ENCODE measurements around the gene TPCN2.

- TF ChIP-seq, protein P1, sequence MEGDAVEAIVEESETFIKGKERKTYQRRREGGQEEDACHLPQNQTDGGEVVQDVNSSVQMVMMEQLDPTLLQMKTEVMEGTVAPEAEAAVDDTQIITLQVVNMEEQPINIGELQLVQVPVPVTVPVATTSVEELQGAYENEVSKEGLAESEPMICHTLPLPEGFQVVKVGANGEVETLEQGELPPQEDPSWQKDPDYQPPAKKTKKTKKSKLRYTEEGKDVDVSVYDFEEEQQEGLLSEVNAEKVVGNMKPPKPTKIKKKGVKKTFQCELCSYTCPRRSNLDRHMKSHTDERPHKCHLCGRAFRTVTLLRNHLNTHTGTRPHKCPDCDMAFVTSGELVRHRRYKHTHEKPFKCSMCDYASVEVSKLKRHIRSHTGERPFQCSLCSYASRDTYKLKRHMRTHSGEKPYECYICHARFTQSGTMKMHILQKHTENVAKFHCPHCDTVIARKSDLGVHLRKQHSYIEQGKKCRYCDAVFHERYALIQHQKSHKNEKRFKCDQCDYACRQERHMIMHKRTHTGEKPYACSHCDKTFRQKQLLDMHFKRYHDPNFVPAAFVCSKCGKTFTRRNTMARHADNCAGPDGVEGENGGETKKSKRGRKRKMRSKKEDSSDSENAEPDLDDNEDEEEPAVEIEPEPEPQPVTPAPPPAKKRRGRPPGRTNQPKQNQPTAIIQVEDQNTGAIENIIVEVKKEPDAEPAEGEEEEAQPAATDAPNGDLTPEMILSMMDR (IDR thresholded peaks at IDR 0.05; ENCODE audit: low read depth, low read length), result no peak
- no peak for TF ChIP-seq POLR2A (IDR thresholded peaks at IDR 0.05; ENCODE audit: extremely low read depth, insufficient read length)
These were observed 24.2 kb upstream of the TPCN2 start for GRCh38 chr11:69024509-69024908.
